ENCODE data around the gene SYCP3. TPM values are rescaled to one million over a fixed set of nuclear protein-coding genes. Genes with fewer than 3 reads are reported as not detected.

Gene SYCP3
- total RNA-seq = under 0.01 TPM in 1 of 2 replicates, not detected in the other

- DNase-seq (ENCODE audit: low read depth in 2 of 2) = no peak
Measured at GRCh38 chr12:101738920-101739665, at the start of gene SYCP3. Gene SYCP3 (minus strand): TSS chr12:101739462. CDS start chr12:101737935, 1,527 bp downstream.

DNA sequence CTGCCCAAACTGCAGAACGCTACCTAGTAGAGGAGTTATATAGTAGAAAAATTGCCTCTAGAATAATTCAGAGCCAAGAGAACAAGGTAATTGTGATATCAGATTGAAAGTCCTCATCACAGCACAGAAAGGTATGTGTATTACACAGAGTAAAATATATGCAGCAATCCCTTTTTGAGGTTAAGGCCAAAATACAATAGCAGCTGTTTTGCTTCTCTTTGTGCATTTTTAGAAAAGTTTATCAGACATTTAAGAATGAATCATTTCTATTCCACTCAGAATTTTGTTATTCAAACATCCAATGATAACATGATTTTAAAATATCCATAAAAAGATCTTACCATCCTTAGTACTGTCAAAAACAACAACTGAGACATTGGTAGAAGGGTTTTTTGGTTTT lies 46.4 kb upstream of the SYCP3 start:
- DNase-seq (ENCODE audit: low read depth in 2 of 2) = no peak

- no peak for DNase-seq (ENCODE audit: low read depth in 2 of 2)
Measured at GRCh38 chr12:101784376-101784775, 45.1 kb upstream of the SYCP3 start.

- DNase-seq (ENCODE audit: low read depth in 2 of 2) = no peak
Measured at GRCh38 chr12:101783838-101784237, 44.6 kb upstream of the SYCP3 start.

- no peak for DNase-seq (ENCODE audit: low read depth in 2 of 2)
Measured at GRCh38 chr12:101783150-101783549, 43.9 kb upstream of the SYCP3 start.

DNA sequence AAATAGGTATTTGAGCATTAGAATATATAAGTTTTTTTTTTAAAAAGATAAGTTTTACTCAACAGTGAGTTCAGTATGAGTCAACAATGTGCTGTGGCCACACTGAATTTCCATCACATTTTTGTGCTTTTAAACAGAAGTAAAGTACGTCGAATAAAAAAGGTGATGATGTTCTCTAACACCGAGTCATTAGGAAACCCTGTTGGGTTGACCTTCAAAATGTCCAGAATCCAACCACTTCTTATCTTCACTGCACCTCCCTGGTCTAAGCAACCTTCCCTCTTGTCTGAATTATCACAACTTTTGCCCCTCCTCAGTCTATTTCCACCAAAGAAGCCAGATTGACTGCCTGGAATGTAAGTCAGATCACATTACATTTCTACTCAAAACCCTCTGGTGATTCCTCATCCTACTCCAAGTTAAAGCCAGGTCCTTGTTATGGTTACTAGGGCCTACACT lies 43.0 kb upstream of the SYCP3 start:
- DNase-seq (ENCODE audit: low read depth in 2 of 2) = no peak

DNA sequence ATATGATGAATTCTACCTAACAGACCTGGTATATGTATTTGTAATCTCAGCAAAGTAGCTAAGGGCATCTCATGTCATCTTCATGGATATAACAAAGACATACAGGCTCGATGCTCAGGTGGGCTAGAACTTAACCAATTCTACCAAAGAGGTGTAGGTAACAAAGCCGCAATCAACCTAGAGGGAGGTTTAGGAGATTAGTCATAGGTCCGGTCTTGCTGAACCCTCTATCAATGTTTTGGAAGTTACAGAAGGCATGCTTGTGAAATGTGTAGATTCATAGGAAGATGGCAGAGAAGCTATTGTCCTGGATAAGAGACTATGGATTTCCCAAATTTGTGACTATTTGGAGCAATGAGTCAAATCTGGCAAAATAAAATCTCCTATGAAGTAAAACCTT lies 42.6 kb upstream of the SYCP3 start:
- no peak for DNase-seq (ENCODE audit: low read depth in 2 of 2)

DNA sequence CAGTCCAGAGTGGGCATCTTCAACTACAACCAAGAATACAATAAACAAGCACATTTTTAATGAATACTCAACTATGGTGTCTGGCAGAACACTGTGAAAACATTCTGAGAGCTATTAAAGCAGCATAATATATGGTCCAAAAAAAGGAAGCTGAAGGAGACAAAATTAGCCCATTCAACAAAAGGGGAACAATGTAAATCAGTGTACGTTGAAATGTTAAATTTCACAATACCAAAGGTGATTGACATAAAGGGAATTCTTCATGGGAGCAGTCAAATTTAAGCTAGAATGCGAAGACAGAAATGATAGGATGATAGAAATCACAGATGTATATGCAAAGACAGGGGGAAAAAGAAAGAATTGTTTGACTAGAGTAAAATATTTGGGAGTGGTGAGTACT lies 41.3 kb upstream of the SYCP3 start:
- DNase-seq (ENCODE audit: low read depth in 2 of 2) = no peak

- DNase-seq (ENCODE audit: low read depth in 2 of 2) = no peak
Measured at GRCh38 chr12:101779626-101780025, 40.4 kb upstream of the SYCP3 start.

- no peak for DNase-seq (ENCODE audit: low read depth in 2 of 2)
Measured at GRCh38 chr12:101779200-101779599, 39.9 kb upstream of the SYCP3 start.

DNA sequence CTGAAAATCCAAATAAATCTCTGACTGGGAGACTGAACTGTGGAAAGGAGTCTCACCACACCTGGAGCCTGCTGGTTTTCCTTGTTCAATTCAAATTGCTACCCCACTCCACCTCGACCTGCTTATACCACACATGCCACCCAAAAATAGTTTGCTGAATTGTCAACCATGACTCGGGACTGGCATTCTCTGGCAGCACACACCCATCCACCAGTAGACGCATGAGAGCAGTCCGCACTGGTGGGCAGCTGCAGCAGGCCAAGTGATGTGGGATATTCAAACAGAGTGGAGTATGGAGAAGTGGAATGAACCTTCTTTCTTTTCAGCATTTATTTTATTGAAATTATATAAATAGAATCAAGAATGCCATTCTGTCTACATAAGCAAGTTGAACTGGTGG lies 38.7 kb upstream of the SYCP3 start:
- no peak for DNase-seq (ENCODE audit: low read depth in 2 of 2)

DNA sequence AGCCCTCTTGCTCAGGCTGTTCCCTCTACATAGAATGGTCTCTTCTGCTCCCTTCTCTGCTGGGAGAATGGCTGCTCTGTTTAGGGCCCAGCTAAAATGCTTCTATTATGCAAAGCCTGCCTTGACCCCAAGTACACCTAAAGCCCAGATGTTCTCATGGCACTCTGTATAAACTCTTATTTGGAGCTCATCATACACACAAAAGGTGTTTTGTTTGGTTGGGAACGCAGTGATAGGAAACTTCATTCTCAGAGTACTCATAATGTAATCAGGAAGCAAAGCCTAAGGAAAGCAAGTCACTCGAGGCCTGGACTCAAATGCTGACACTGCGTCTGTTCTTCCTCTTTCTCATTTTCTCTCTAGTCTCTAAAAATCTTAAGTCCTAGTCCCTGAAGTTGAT lies 38.2 kb upstream of the SYCP3 start:
- DNase-seq (ENCODE audit: low read depth in 2 of 2) = no peak

DNA sequence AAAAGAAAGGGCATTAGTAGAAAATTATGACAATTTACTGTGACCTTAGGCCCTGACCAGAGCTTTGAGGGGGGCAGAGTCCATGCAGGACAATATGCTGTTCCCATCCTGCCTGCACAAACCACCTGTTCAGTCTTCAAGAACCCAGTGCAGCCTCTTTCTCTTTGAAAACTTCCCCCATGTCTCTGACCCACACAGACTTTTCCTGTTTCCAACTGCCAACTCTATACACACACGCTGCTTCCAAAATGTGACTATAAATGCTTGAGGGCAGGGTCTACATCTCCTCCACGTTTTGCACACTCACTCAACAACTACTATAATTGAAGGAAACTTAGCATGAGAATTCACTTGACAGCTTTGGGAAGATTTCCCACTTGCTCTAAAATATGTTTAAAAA lies 36.6 kb upstream of the SYCP3 start:
- DNase-seq (ENCODE audit: low read depth in 2 of 2) = no peak

DNA sequence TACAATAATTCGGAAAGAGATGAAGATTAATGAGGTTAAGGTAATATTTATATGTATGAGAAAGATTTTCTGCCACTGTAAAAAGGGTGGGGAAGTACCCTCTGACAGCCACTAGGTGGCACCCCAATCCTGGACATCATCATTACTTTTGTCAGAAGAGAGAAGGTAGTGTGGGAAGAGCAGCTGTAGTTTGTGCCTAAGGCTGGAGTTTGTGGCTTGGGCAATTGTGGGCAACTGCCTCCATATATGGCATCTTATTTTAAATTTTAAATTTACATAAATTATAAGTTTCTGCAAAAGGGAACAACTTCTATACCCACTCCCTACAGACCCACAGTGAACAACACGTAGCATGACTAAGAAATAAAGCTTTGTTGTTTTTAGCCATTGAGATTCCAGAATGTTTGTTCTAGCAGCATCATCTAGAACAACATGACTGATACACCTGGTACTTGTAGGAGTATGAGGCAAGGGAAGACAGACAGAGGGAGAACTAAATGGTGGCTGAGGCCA lies 34.4 kb upstream of the SYCP3 start:
- DNase-seq (ENCODE audit: low read depth in 2 of 2) = peak; percentile 63 to 79

GRCh38 chr12:101772012-101772775 lies 32.9 kb upstream of the SYCP3 start:
- DNase-seq (ENCODE audit: low read depth in 2 of 2) = no peak

DNA sequence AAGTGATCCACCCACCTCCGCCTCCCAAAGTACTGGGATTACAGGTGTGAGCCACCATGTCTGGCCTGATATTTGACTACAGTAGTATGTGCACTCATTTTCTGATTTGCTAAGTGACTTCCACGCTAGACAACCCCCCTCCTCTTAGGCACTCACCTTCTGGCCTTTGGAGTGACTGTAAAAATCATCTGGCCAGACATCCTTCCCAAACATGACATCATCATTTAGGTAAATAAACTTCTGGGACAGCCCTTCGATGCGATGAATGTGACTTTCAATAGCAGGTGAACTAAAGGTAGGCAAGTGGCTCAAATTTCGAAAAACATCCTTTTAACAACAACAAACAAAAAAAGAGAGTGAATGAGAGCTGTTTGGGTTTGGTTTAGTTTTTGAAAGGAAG lies 30.6 kb upstream of the SYCP3 start:
- DNase-seq (ENCODE audit: low read depth in 2 of 2) = no peak

GRCh38 chr12:101768781-101769180 lies 29.5 kb upstream of the SYCP3 start:
- DNase-seq (ENCODE audit: low read depth in 2 of 2) = no peak

GRCh38 chr12:101767537-101767936 lies 28.3 kb upstream of the SYCP3 start:
- DNase-seq (ENCODE audit: low read depth in 2 of 2) = no peak

DNA sequence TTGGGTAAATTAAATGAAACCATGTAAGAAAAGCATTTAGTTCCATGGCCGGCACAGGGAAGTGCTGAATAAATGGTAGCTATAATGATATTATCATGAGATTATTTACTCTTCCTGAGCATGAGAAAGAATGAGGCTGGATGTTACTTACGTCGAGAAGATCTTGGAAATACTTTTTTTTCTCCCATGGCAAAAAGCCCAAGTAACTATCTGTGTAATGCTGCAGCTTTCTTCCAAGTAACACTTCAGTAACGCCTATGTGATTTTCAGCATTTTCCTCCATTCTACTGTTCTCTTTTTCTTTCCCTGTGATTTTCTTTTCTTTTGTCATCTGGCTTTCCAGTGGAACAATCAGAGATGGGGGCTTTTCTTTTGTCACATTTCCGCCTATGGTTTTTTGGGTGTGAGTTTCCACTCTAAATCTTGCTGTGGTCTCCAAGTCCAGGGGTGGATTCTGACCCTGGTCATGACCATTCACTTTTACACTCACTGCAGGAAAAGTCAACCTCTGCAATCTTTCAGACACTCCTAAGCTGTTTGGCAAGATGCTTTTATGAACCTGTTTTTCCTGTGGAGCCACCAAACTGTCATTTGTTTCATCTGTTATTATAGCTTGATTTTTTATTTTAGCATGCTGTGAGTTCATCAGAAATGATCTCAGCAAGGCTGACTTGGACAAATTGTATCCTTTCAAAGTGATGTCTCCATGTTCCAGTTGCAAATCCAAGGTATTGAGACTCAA lies 25.0 kb upstream of the SYCP3 start:
- no peak for DNase-seq (ENCODE audit: low read depth in 2 of 2)

- DNase-seq (ENCODE audit: low read depth in 2 of 2) = no peak
Measured at GRCh38 chr12:101763246-101763931, 24.1 kb upstream of the SYCP3 start.

GRCh38 chr12:101761781-101762180 lies 22.5 kb upstream of the SYCP3 start:
- DNase-seq (ENCODE audit: low read depth in 2 of 2) = no peak

Measured in dermis microvascular lymphatic vessel endothelial cell (primary cell).